ENCODE measurements around the gene MGMT. TPM values are rescaled to one million over a fixed set of nuclear protein-coding genes. Genes with fewer than 3 reads are reported as not detected.

MGMT gene
- total RNA-seq (2021; fragmentation: NEBNext Ultra II Directional; extraction: Animal tissue kit (Norgen Biotek cat#: 25700)): 10 to 100 TPM in 3 of 6 experiments, 1 to 10 TPM in 3; 8.9 to 18.0 (median 10.0) TPM
- long read RNA-seq, transcript MGMT-201 (5 exons, 1,759 nt): major isoform, 49 of 60 reads
- long read RNA-seq, partial matches to known transcripts: 6 of 60 reads
- long read RNA-seq, other reads (novel, unspliced or antisense): 5 of 60 reads

GRCh38 chr10:129466703-129467358 is at the start of gene MGMT:
Gene MGMT (plus strand): TSS chr10:129467241.
- Mint-ChIP-seq H3K27me3 (ENCODE audit: insufficient read depth) (peaks cover 2% of the 10 kb centered on the region), H3K9me3 (no peaks in the 10 kb centered on the region), H3K36me3 (ENCODE audit: low read depth) (peaks cover 6% of the 10 kb centered on the region), H3K4me3 (peak within 1 kb of the TSS; percentile 84), H3K4me1 (ENCODE audit: low read depth) (peaks cover 18% of the 10 kb centered on the region; the same call in 1 of the 2 replicates), H3K27ac (peak within 1 kb of the TSS; percentile 52)
- DNase-seq: peak; percentile 79
- TF ChIP-seq CTCF (IDR thresholded peaks at IDR 0.05): no peak

- Mint-ChIP-seq H3K27ac (no peak overlapping the region), H3K36me3 (ENCODE audit: low read depth) (no peaks in the 10 kb centered on the region), H3K9me3 (peaks cover 35% of the 10 kb centered on the region), H3K27me3 (ENCODE audit: insufficient read depth) (peaks cover 1% of the 10 kb centered on the region; the same call in 1 of the 2 replicates), H3K4me3 (no peak overlapping the region), H3K4me1 (ENCODE audit: low read depth) (0 out of 2 replicates have a peak, but pooled peaks cover 4% of the 10 kb centered on the region)
- TF ChIP-seq CTCF (IDR thresholded peaks at IDR 0.05): no peak
- no peak for DNase-seq
These were observed 49.2 kb upstream of the MGMT start for GRCh38 chr10:129417870-129418269.

GRCh38 chr10:129418496-129419225 is 48.4 kb upstream of the MGMT start:
- peaks cover 28% of the 10 kb centered on the region for H3K9me3 Mint-ChIP-seq
- no peak for DNase-seq
- H3K36me3 Mint-ChIP-seq (ENCODE audit: low read depth): no peaks in the 10 kb centered on the region
- H3K4me1 Mint-ChIP-seq (ENCODE audit: low read depth): 0 out of 2 replicates have a peak, but pooled peaks cover 4% of the 10 kb centered on the region
- no peak for TF ChIP-seq CTCF (IDR thresholded peaks at IDR 0.05)
- no peak overlapping the region for H3K4me3 Mint-ChIP-seq
- H3K27ac Mint-ChIP-seq: no peak overlapping the region
- H3K27me3 Mint-ChIP-seq (ENCODE audit: insufficient read depth): peaks cover 1% of the 10 kb centered on the region; the same call in 1 of the 2 replicates

GRCh38 chr10:129419397-129419796 is 47.6 kb upstream of the MGMT start:
- H3K4me3 Mint-ChIP-seq: no peak overlapping the region
- H3K27me3 Mint-ChIP-seq (ENCODE audit: insufficient read depth): peaks cover 1% of the 10 kb centered on the region; the same call in 1 of the 2 replicates
- no peak overlapping the region for H3K27ac Mint-ChIP-seq
- no peak for DNase-seq
- no peak for TF ChIP-seq CTCF (IDR thresholded peaks at IDR 0.05)
- H3K9me3 Mint-ChIP-seq: peaks cover 23% of the 10 kb centered on the region; the same call in 1 of the 2 replicates
- 0 out of 2 replicates have a peak, but pooled peaks cover 4% of the 10 kb centered on the region for H3K4me1 Mint-ChIP-seq (ENCODE audit: low read depth)
- H3K36me3 Mint-ChIP-seq (ENCODE audit: low read depth): no peaks in the 10 kb centered on the region

- no peak for DNase-seq
- H3K27me3 Mint-ChIP-seq (ENCODE audit: insufficient read depth): peaks cover 3% of the 10 kb centered on the region; the same call in 1 of the 2 replicates
- H3K4me1 Mint-ChIP-seq (ENCODE audit: low read depth): 0 out of 2 replicates have a peak, but pooled peaks cover 4% of the 10 kb centered on the region
- H3K27ac Mint-ChIP-seq: no peak overlapping the region
- TF ChIP-seq CTCF (IDR thresholded peaks at IDR 0.05): no peak
- no peaks in the 10 kb centered on the region for H3K36me3 Mint-ChIP-seq (ENCODE audit: low read depth)
- peaks cover 33% of the 10 kb centered on the region for H3K9me3 Mint-ChIP-seq
- no peak overlapping the region for H3K4me3 Mint-ChIP-seq
These were observed 45.5 kb upstream of the MGMT start for GRCh38 chr10:129421399-129422010.

Data from HFFc6 (cell line).